Stimulated activated CD4-positive, alpha-beta T cell treated with anti-CD3 and anti-CD28 coated beads, Interleukin-2, amount 100 ng/mL, for 4 hours (primary cell): ENCODE measurements around the gene CPED1.
"Not testable (repeated sequence)": the region's sequence is repeated elsewhere in the genome, so short reads cannot be mapped to it uniquely, and the experiment has no call there.

Experiments
- DNase-seq: peaks from one replicate; pipeline ENCODE4 v3.0.0-alpha.2; 2020; ENCODE audit warnings: low read depth

CPED1 gene

GRCh38 chr7:121288894-121289293 is 300.4 kb downstream of the CPED1 start:
- DNase-seq = no peak

- DNase-seq = not testable (repeated sequence)
These were observed 301.4 kb downstream of the CPED1 start for GRCh38 chr7:121289930-121290329.

- no peak for DNase-seq
These were observed 306.0 kb downstream of the CPED1 start for GRCh38 chr7:121294448-121294992.

- DNase-seq = no peak
These were observed 309.3 kb downstream of the CPED1 start for GRCh38 chr7:121297843-121298242.

- DNase-seq = no peak
These were observed 310.3 kb downstream of the CPED1 start for GRCh38 chr7:121298831-121299239.

GRCh38 chr7:121300685-121301420 is 312.3 kb downstream of the CPED1 start:
- no peak for DNase-seq

- no peak for DNase-seq
These were observed 313.1 kb downstream of the CPED1 start for GRCh38 chr7:121301446-121302213.

- no peak for DNase-seq
These were observed 313.8 kb downstream of the CPED1 start for GRCh38 chr7:121302214-121302745.

- no peak for DNase-seq
These were observed 315.1 kb downstream of the CPED1 start for GRCh38 chr7:121303422-121304101.

GRCh38 chr7:121304102-121304658 is 315.7 kb downstream of the CPED1 start:
- no peak for DNase-seq

GRCh38 chr7:121305109-121305508 is 316.6 kb downstream of the CPED1 start:
- no peak for DNase-seq

GRCh38 chr7:121306565-121306964 is 318.1 kb downstream of the CPED1 start:
- DNase-seq = no peak

- DNase-seq = no peak
These were observed 318.6 kb downstream of the CPED1 start for GRCh38 chr7:121307021-121307574.

- DNase-seq = no peak
These were observed 324.8 kb downstream of the CPED1 start for GRCh38 chr7:121313220-121313792.

GRCh38 chr7:121313793-121314676 is 325.5 kb downstream of the CPED1 start:
- DNase-seq = no peak

GRCh38 chr7:121315170-121315569 is 326.7 kb downstream of the CPED1 start:
- not testable (repeated sequence) for DNase-seq

GRCh38 chr7:121322460-121322859 is 333.9 kb downstream of the CPED1 start:
- no peak for DNase-seq

GRCh38 chr7:121323515-121324302 is 335.2 kb downstream of the CPED1 start:
- DNase-seq = no peak

GRCh38 chr7:121327671-121328070 is 339.2 kb downstream of the CPED1 start:
- no peak for DNase-seq
